HG03469 (cell line): Measurements from ENCODE around the gene FOXL3.

Source experiments
- ATAC-seq: cut with Tn5 transposase; IDR thresholded peaks from one replicate; pipeline ENCODE4 v1.9.1; 2021; ENCODE audit warnings: mild to moderate bottlenecking, moderate library complexity, moderate number of reproducible peaks; ENCODE audit not compliant: unreplicated experiment

The FOXL3 gene

GRCh38 chr7:318878-319661 is 29.1 kb downstream of the FOXL3 start:
- no peak for ATAC-seq

DNA sequence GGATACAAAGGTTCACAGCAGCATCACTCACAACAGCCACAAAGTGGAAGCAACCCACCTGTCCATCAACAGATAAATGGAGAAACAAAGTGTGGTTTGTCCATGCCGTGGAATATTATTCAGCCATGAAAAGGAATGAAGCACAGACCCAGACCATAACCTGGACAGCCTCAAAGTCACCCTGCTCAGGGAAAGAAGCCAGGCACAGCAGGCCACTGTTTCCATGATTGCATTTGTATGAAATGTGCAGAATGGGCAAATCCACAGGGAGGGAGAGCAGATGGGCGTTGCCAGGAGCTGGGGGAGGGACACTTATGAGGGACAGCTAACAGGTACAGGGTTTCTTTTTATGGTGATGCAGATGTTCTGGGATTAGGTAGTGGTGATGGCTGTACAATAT is 30.3 kb downstream of the FOXL3 start:
- no peak for ATAC-seq

DNA sequence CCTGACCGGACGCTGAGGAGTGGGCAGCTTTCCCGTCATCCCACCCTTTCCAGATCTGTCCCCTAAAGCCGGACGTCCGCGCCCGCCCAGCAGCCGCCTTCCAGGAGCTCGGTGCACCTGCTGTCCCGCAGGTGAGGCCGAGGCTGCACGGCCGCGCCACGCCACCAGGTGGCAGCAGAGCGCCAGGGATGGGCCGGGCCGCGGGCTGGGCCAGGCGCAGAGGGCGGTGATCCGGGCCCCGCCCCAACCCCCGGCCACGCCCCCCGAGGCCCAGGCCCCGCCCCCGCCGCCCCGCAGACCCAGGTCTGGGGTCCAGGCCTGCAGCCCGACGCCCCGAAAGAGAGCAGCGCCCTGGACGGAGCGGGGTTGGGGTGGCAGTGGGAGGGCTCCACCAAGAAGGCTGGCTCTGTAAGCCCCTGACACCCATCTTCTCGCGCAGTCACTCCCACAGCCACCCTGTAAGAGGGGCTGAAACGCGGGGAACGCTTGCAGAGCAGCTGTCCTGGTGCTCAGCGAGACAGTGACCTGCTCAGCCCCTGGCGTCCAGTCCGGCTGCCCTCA is 32.2 kb downstream of the FOXL3 start:
- ATAC-seq, result no peak

DNA sequence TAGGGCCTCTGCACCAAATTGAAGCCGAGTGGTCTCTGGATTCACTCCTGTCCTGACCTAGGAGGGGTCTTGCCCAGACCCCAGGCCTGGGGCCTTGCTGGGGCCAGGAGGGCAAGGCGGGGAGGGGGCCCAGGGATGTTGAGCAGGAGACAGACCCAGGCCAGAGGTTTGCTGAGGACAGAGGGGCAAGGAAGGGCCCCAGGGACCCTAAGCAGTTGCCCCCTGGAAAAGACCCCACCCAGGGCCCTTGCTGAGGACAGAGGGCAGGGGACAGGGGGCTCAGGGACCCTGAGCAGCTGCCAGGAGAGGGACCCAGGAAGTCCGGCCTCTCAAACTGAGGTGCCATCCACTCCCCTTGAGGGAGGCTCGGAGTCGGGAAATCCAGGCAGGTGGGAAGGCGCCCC is 32.7 kb downstream of the FOXL3 start:
- ATAC-seq, result no peak

DNA sequence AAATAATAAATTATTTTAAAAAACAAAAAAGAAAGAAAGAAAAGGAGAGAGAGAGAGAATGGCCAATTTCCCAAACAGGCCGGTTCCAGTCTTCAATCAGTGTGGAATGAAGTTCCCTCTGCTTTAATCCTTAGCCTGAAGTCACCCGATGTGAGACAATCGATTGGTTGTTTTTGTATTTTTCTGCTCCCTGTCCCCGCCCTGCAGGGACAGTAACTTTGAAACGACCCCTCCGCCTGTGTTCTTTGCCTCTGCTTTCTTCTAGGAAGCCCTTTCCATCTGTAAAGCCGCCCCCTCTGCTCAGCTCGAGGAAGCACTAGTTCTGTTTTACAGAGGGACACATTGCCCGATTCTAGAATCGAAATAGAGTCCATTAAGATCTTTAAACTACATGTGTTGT is 33.4 kb downstream of the FOXL3 start:
- ATAC-seq, result no peak

DNA sequence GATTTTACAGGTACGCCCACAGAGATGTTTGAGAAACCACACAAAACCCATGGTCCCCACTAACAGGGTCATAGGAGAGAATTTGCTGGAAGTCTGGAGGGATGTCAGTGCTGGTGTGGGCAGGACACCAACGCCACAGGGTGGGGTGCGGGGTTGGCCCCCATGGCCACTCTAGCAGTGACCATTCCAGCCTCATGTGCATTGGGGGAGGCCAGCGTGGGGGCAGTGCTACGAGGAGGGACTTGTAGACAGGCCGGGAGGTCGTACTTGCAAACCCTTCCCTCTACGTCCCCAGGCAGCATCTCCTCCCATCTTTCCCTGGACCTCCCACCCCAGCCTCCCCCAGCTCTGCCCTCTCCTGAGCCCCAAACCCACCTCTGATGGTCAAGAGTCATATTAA is 34.0 kb downstream of the FOXL3 start:
- ATAC-seq, result no peak

DNA sequence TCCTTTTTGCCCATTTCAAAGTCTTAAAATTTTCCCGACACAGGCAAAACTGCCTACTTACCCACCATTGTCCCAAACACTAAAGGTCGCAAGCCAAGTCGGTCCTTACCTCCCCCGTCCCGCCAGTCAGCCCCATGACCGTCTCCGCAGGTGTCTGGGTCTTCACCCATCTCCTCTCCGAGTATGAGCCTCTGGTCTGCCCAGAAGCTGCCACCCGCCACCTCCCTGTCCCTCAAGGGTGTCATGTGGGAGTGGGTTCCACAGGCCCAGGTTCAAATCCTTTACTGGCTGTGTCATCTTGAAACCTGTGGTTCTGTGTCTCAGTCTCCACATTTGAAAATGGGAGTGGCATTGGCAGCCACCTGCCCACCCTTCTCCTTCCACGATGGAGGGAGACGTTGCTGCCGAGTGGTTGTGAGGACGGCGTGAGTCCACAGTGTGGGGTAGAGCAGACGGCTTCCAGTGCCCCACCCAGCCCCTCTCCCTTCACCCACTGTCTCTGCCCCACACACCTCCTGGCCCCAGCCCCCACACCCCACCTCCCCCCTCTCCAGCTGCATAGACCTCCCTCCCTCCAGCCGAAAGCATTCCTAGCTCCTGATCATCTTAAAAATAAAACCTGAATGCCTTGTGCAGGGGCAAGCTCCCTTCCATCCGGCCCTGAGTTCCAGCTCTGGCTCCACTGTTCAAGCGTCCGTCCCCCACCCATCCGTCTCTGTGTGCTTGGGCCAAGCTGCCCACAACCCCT is 35.3 kb downstream of the FOXL3 start:
- ATAC-seq, result no peak

GRCh38 chr7:325811-326210 is 35.8 kb downstream of the FOXL3 start:
- ATAC-seq, result no peak

DNA sequence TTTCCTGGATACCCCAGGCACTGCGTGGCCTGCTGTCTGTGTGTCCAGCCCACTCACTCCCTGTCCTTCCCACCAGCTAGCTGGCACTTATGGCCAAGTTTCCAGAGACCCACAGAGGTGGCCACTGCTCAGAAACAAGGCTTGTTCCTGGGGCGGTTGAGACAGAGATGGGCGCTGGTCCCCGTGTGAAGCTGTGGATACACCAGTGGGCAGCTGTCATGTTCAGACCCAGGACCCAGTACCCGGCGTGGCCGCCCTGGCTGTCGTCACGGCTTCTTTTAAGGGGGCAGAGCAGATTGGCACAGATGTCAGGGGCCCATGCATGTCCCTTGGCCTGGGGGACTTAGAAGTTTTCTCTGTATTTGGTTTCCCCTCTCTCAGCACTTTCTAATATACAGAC is 36.3 kb downstream of the FOXL3 start:
- no peak for ATAC-seq

DNA sequence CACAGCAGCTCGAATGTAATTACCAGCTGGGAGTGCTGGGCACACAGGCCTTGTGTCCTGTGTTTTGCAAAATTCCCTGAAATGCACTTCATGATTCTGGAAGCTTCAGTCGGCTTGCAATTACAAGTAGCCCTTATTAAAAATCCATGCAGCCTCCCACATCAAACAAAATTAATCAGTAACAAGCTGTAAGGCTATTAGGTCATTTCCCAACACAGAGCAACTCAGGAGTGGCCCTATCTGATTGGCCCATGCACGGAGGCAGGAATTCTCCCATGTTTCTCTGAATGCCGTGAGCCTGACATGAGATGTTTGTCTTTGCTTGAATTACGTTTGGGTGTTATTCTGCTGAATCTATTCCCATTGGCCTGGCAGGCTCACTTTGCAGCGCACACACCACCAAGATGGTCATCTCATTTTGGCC is 36.9 kb downstream of the FOXL3 start:
- no peak for ATAC-seq

GRCh38 chr7:327233-327931 is 37.4 kb downstream of the FOXL3 start:
- no peak for ATAC-seq

DNA sequence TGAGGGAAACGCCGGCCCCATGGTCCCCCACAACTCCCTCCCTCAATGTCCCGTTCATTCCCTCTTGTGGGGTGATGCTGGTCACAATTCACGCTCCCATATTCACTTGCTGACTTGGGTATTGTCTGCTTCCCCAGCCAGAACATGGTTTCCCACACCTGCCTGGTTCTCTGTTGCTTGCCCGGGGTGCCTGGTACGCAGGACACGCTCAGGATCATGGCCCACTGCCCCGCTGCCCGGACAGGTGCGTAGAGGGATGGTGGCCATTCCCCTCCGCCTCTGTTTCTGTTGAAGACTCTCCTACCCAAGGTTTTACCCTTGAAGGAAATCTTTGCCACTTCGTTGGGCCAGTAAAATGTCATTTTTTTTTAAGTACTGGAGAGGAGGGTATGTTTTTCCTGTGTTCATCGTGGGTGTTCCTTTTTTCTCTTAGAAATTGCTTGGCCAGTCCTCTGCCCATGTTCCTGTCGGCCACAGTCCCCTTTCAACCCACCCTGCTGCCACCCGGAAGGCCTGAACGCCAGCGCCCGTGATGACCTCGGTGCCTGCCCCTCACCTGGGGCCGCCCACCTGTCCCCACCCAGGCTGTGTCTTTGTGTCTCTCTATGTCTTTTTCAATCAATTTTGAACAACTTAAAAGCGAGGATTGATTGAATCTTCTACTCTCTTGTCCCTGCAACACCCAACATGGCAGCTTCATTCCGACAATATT is 38.2 kb downstream of the FOXL3 start:
- ATAC-seq, result no peak

GRCh38 chr7:329691-330281 is 39.8 kb downstream of the FOXL3 start:
- ATAC-seq, result no peak

DNA sequence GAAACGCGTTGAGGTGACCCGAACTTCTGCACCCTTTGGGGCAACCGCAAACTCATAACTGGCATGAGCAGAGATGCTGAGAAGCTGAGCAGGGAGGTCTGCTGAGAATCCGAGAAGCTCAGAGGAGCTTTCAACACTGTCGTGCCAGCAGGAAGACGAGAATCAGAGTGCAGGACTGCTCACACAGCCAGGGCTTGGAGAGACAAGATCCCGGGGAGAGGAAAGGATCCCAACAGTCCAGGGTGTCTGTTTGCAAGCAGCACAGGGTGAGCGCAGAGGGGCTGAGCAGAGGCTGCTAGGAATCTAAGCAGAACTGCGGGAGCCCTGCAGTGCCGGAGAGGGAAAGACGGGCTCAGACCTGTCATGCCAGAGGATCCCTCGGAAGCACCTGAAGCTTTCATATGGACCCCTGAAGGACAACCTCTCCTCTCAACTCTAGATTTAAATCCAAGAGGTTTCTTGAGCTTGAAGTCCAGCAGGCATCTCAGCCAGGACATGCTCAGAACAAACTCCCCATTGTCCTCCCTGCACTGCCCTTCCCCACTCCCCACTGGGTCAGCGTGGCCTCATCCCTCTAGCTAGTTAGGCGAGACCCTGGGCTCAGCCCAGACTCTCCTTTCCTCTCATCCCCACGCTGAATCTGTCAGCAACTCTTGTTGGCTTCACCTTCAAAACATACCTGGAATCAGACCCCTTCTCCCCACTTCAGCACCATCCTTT is 40.7 kb downstream of the FOXL3 start:
- ATAC-seq, result no peak

DNA sequence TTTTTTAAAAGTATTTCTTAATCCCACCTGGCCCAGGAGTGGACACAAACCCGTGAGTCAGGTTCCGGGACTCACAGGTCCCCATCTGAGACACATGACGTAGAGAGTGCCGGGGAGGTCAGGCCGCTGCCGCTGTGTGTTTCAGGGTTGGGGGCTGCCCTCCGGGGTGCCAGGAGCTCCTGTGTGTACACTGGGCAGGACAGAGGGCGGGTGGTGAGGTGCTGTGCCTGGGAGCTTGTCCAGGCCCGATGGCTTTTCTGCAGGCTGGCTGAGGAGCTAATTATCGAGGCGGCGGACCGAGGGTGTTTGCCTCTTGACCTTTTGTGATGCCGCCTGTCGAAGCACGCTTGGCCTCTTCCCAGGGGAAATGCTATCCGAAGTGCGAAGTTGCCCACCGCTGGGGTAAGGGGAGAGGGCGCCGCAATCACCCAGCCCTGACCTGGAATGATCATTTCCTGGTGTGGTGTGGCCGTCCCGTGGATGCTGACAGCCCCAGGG is 42.1 kb downstream of the FOXL3 start:
- no peak for ATAC-seq

- ATAC-seq, result no peak
These were observed 42.8 kb downstream of the FOXL3 start for GRCh38 chr7:332646-333392.

- ATAC-seq, result no peak
These were observed 43.4 kb downstream of the FOXL3 start for GRCh38 chr7:333393-333764.

DNA sequence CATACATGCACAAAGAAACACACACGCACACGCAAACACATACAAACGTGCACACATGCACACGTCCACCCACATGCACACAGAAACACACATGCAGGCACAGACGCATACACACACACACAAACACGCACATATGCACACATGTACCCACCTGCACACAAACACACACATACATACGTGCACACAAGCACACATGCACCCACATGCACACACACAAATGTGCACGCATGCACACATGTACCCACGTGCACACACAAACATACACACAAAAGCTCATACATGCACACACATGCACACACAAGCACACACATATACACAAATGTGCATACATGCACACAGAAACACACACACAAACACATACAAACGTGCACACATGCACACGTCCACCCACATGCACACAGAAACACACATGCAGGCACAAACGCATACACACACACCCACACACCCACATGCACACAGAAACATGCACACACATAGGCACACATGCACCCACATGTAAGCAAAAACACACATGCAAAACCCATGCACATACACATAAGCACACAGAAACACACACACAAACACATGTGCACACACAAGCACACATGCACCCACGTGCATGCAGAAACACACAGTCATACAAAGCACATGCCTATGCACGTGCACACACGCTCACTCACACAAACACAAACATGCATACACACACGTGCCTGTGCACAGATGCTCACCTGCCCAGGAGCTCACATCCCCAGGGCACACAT is 44.8 kb downstream of the FOXL3 start:
- ATAC-seq, result no peak
